GM12878 (cell line): ENCODE results near the gene HDDC2. TPM values are rescaled to one million over a fixed set of nuclear protein-coding genes. Genes with fewer than 3 reads are reported as not detected.

ENCODE experiments used
- ATAC-seq: fragments of 200-7000 bp; cut with Tn5 transposase; 3 replicates; pipeline ENCODE4 v1.9.1; 2020; ENCODE audit warnings: mild to moderate bottlenecking, moderate library complexity
- BruUV-seq: library from RNA; stranded (reverse); fragments of 400-500 nt; replicated peaks from 2 replicates; lab custom pipeline; 2021; lab: Mats Ljungman, UMichigan
- CTCF ChIA-PET: fragments of 300-600 bp; sonication (Branson Sonifier 250); formaldehyde crosslinking; extraction: SDS; loops from one replicate; lab custom pipeline; 2021; ENCODE audit warnings: inconsistent platforms; lab: Yijun Ruan, JAX
- POLR2A ChIA-PET: fragments of 350-600 bp; formaldehyde crosslinking; extraction: SDS; loops from one replicate; lab custom pipeline; 2021; ENCODE audit warnings: inconsistent platforms; lab: Charles Lee
- RAD21 ChIA-PET: fragments of 300-600 bp; sonication (Branson Sonifier 250); formaldehyde crosslinking; loops from one replicate; lab custom pipeline; 2023; ENCODE audit warnings: antibody characterized with exemption; ENCODE audit not compliant: unreplicated experiment; lab: Charles Lee
- SMC1A ChIA-PET: fragments of 300-600 bp; sonication (Branson Sonifier 250); formaldehyde crosslinking; loops from one replicate; lab custom pipeline; 2023; ENCODE audit not compliant: unreplicated experiment, uncharacterized antibody; lab: Charles Lee
- DNase-seq: peaks from one replicate; pipeline ENCODE4 v3.0.0-alpha.2; 2011; ENCODE audit warnings: low read depth, low spot score
- FAIRE-seq: peaks from 3 replicates; lab custom pipeline; 2011; peaks lifted over from hg19 to GRCh38; lab: Jason Lieb, UNC
- H2AFZ ChIP-seq: 2 replicates; pipeline ENCODE4 v1.6.0; 2011; ENCODE audit warnings: low read depth, low read length, control low read depth; ENCODE audit not compliant: control insufficient read depth
- H3K27ac ChIP-seq: 2 replicates; pipeline ENCODE4 v1.5.1; 2011; ENCODE audit warnings: control low read depth; ENCODE audit not compliant: control insufficient read depth, insufficient read depth
- H3K27me3 ChIP-seq, 2 experiments: replicated peaks in 1 of 2; 2 replicates each; pipeline versions ENCODE4 v1.6.0 to v1.6.1; 2011; ENCODE audit warnings: low read length in 1 of 2; ENCODE audit not compliant: control insufficient read depth in 2 of 2, insufficient read depth in 2 of 2
- H3K36me3 ChIP-seq, 2 experiments: 2 replicates each; pipeline ENCODE4 v1.5.1; 2011; ENCODE audit warnings: low read length in 1 of 2; ENCODE audit not compliant: control insufficient read depth in 2 of 2, insufficient read depth in 2 of 2
- H3K4me1 ChIP-seq: 2 replicates; pipeline ENCODE4 v1.6.1; 2011; ENCODE audit warnings: mild to moderate bottlenecking, low read length, moderate library complexity, mixed read lengths; ENCODE audit not compliant: control insufficient read depth, insufficient read depth
- H3K4me2 ChIP-seq: 2 replicates; pipeline ENCODE4 v1.6.0; 2011; ENCODE audit warnings: control low read depth; ENCODE audit not compliant: control insufficient read depth, insufficient read depth
- H3K4me3 ChIP-seq: fragments of 200-600 bp; sonication (generic); 2 replicates; pipeline ENCODE4 v1.5.1; 2016
- H3K79me2 ChIP-seq: 2 replicates; pipeline ENCODE4 v1.6.0; 2011; ENCODE audit warnings: low read length; ENCODE audit not compliant: control insufficient read depth, insufficient read depth
- H3K9ac ChIP-seq: 2 replicates; pipeline ENCODE4 v1.8.0; 2011; ENCODE audit warnings: low read length, control low read depth, mixed read lengths; ENCODE audit not compliant: control insufficient read depth, insufficient read depth
- H3K9me3 ChIP-seq: replicated peaks from 3 replicates; pipeline ENCODE4 v1.5.1; 2011; ENCODE audit warnings: mild to moderate bottlenecking, low read length; ENCODE audit not compliant: control insufficient read depth, insufficient read depth
- H4K20me1 ChIP-seq: 2 replicates; pipeline ENCODE4 v1.6.0; 2011; ENCODE audit not compliant: control insufficient read depth, insufficient read depth
- FOS ChIP-seq: IDR thresholded peaks from 3 replicates; pipeline ENCODE4 v1.6.1; 2011; ENCODE audit warnings: borderline replicate concordance; ENCODE audit not compliant: insufficient read length; ENCODE audit errors: extremely low read depth
- SPI1 ChIP-seq: IDR thresholded peaks from 2 replicates; pipeline ENCODE4 v1.6.1; 2011; ENCODE audit warnings: low read depth, mild to moderate bottlenecking, low read length, moderate library complexity, borderline replicate concordance; ENCODE audit not compliant: insufficient read depth
- WGBS: methylation state at CpG from one replicate; pipeline ENCODE4 v1.1.6; 2016; ENCODE audit warnings: low lambda C conversion rate; ENCODE audit not compliant: insufficient replicate concordance, insufficient coverage; ENCODE audit errors: missing lambda C conversion rate; 5-methylcytosine and 5-hydroxymethylcytosine counted together
- in situ Hi-C: fragments of 300-500 bp; cut with MboI; formaldehyde crosslinking; loops from 9 replicates; pipeline ENCODE4 v1.14.3; 2018; ENCODE audit warnings: mixed read lengths
- intact Hi-C: fragments of 100-400 bp; cut with micrococcal nuclease; formaldehyde crosslinking; loops from one replicate; pipeline ENCODE4 v1.14.2; 2022; ENCODE audit not compliant: unreplicated experiment
- polyA plus RNA-seq, 11 experiments: library from polyadenylated mRNA; depleted of rRNA in 4 of 11; unstranded in 6 of 11; stranded (reverse) in 5 of 11; fragments of >200 nt; fragmentation: Nextera tagmentation in 4 of 11; fragmentation: Illumina TruSeq in 1 of 11; extraction: Ambion mirVana in 4 of 11; extraction: Trizol in 1 of 11; gene quantifications; 1 replicate in 1 of 11; 2 replicates in 10 of 11; pipeline versions ENCODE4 v1.2.1 to v1.2.3, GENCODE V29; 2011 to 2016; ENCODE audit warnings: inconsistent platforms in 2 of 11, missing spikeins in 2 of 11, low read depth in 1 of 11
- total RNA-seq, 4 experiments: library from RNA; depleted of rRNA in 3 of 4; stranded (reverse); fragments of >200 nt in 3 of 4; fragmentation: Illumina TruSeq in 1 of 4; extraction: Trizol in 1 of 4; gene quantifications; 2 replicates each; pipeline versions ENCODE4 v1.2.1 to v1.2.3, GENCODE V29; 2013 to 2021
- TF ChIP-seq, protein P1 (sequence below): fragments of 450-650 bp; IDR thresholded peaks from 2 replicates; pipeline ENCODE4 v1.6.1; 2017; ENCODE audit warnings: antibody characterized with exemption, mild to moderate bottlenecking, moderate library complexity
- TF ChIP-seq, protein P2 (sequence below): fragments of 450-650 bp; IDR thresholded peaks from 2 replicates; pipeline ENCODE4 v1.6.1; 2016; ENCODE audit warnings: mild to moderate bottlenecking, moderate library complexity, borderline replicate concordance

HDDC2 gene
- total and polyA plus RNA-seq, 10 of the 15 experiments (the other 5 are each of a cell fraction or from before 2014, with no cell fraction given), result 54.5 to 148 (median 92.7) TPM

DNA sequence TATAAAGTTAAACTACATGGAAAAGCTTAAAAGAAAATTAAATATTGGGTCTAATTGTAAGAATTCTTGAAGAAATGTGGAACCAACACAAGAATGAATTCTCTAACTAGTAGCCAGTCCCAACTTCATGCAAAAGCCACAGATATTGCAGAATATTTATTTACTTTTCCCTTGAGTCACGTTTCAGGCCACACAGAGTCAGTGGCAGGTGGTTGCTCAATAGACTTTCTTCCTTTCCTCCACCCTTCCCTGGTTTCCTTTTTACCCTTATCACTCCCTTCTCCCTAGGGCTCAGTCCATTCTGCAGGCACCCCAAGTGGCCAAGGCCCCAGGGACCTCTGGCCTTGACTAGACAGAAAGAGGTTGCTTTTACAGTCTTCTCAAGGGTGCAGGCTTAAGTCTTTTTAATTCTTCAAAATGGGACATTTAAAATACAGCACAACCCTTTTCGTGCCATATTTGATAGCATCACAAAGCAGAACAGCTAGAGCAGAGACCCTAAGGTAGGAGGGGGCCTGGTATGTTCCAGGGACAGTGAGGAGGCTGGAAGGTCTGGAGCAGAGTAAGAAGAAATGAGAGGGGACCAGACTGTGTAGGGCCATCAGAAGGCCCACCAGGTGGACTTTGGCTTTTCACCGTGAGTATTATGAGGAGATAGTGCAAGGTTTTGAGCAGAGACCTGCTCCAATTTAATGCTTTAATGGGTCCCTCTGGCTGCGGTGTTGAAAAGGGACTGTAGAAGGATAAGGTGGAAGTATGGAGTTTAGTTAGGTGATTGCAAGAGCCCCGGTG, 65.0 kb downstream of the HDDC2 start:
- Histone ChIP-seq H2AFZ (no peak overlapping the region), H3K4me1 (no peaks in the 10 kb centered on the region), H3K27me3 (no peaks in the 10 kb centered on the region), H3K4me3 (no peak overlapping the region), H3K9me3 (no peaks in the 10 kb centered on the region), H3K4me2 (no peak overlapping the region), H4K20me1 (no peaks in the 10 kb centered on the region), H3K36me3 (no peaks in the 10 kb centered on the region), H3K79me2 (no peaks in the 10 kb centered on the region), H3K9ac (no peak overlapping the region), H3K27ac (no peak overlapping the region)
- FAIRE-seq, result no peak
- intact Hi-C loops (no loop called here), in situ Hi-C loops (no loop called here)
- ATAC-seq, result no peak
- DNase-seq, result no peak
- POLR2A ChIA-PET, result no interaction called here
- RAD21 ChIA-PET, result no interaction called here
- no TSS peak for BruUV-seq
- SMC1A ChIA-PET, result interaction anchor here (1.4 kb wide), 1 partner anchor 12 kb away, joined by 4 read pairs; no protein-coding TSS in a partner anchor
- CTCF ChIA-PET, result no interaction called here
- WGBS, result 50% methylated on average over 5 of the region's 5 CpGs
- TF ChIP-seq FOS (no peak), SPI1 (no peak)
- TF ChIP-seq, protein P1, sequence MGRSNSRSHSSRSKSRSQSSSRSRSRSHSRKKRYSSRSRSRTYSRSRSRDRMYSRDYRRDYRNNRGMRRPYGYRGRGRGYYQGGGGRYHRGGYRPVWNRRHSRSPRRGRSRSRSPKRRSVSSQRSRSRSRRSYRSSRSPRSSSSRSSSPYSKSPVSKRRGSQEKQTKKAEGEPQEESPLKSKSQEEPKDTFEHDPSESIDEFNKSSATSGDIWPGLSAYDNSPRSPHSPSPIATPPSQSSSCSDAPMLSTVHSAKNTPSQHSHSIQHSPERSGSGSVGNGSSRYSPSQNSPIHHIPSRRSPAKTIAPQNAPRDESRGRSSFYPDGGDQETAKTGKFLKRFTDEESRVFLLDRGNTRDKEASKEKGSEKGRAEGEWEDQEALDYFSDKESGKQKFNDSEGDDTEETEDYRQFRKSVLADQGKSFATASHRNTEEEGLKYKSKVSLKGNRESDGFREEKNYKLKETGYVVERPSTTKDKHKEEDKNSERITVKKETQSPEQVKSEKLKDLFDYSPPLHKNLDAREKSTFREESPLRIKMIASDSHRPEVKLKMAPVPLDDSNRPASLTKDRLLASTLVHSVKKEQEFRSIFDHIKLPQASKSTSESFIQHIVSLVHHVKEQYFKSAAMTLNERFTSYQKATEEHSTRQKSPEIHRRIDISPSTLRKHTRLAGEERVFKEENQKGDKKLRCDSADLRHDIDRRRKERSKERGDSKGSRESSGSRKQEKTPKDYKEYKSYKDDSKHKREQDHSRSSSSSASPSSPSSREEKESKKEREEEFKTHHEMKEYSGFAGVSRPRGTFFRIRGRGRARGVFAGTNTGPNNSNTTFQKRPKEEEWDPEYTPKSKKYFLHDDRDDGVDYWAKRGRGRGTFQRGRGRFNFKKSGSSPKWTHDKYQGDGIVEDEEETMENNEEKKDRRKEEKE, result no peak
- TF ChIP-seq, protein P2, sequence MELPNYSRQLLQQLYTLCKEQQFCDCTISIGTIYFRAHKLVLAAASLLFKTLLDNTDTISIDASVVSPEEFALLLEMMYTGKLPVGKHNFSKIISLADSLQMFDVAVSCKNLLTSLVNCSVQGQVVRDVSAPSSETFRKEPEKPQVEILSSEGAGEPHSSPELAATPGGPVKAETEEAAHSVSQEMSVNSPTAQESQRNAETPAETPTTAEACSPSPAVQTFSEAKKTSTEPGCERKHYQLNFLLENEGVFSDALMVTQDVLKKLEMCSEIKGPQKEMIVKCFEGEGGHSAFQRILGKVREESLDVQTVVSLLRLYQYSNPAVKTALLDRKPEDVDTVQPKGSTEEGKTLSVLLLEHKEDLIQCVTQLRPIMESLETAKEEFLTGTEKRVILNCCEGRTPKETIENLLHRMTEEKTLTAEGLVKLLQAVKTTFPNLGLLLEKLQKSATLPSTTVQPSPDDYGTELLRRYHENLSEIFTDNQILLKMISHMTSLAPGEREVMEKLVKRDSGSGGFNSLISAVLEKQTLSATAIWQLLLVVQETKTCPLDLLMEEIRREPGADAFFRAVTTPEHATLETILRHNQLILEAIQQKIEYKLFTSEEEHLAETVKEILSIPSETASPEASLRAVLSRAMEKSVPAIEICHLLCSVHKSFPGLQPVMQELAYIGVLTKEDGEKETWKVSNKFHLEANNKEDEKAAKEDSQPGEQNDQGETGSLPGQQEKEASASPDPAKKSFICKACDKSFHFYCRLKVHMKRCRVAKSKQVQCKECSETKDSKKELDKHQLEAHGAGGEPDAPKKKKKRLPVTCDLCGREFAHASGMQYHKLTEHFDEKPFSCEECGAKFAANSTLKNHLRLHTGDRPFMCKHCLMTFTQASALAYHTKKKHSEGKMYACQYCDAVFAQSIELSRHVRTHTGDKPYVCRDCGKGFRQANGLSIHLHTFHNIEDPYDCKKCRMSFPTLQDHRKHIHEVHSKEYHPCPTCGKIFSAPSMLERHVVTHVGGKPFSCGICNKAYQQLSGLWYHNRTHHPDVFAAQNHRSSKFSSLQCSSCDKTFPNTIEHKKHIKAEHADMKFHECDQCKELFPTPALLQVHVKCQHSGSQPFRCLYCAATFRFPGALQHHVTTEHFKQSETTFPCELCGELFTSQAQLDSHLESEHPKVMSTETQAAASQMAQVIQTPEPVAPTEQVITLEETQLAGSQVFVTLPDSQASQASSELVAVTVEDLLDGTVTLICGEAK, result no peak
